Activated naive CD8-positive, alpha-beta T cell treated with anti-CD3 and anti-CD28 coated beads, Interleukin-2, amount 10 ng/mL, durations not matched to agents 7 days and 5 days (primary cell): ENCODE results near the gene PRKN. TPM values are rescaled to one million over a fixed set of nuclear protein-coding genes. Genes with fewer than 3 reads are reported as not detected.

Experiments
- ATAC-seq: fragments of 150-1000 bp; cut with Tn5 transposase; one replicate; pipeline ENCODE4 v1.10.0; 2021; ENCODE audit warnings: low read depth, moderate library complexity
- POLR2A ChIA-PET: fragments of 350-600 bp; sonication (Branson Sonifier 250); formaldehyde crosslinking; loops from one replicate; lab custom pipeline; 2021; ENCODE audit warnings: antibody characterized with exemption; lab: Charles Lee
- DNase-seq: peaks from one replicate; pipeline ENCODE4 v3.0.0; 2021
- H3K27ac Mint-ChIP-seq: one replicate; pipeline ENCODE4 v1.8.0; 2022; ENCODE audit warnings: mild to moderate bottlenecking, mixed read lengths
- H3K27me3 Mint-ChIP-seq: one replicate; pipeline ENCODE4 v1.8.0; 2022; ENCODE audit warnings: mild to moderate bottlenecking, moderate library complexity, mixed read lengths
- H3K36me3 Mint-ChIP-seq: one replicate; pipeline ENCODE4 v1.8.0; 2021; ENCODE audit warnings: mild to moderate bottlenecking, mixed read lengths
- H3K4me1 Mint-ChIP-seq: one replicate; pipeline ENCODE4 v1.8.0; 2021; ENCODE audit warnings: mixed read lengths
- H3K4me3 Mint-ChIP-seq: one replicate; pipeline ENCODE4 v1.8.0; 2022; ENCODE audit warnings: mild to moderate bottlenecking, moderate library complexity, mixed read lengths
- H3K9me3 Mint-ChIP-seq: one replicate; pipeline ENCODE4 v1.8.0; 2021; ENCODE audit warnings: mixed read lengths
- total RNA-seq, 2 experiments: library from RNA; stranded (reverse); gene quantifications; one replicate each; pipeline ENCODE4 v1.2.3, GENCODE V29; 2021

Gene PRKN
- total RNA-seq, 2 experiments from 2014 or later = 1.00 to 1.5 TPM

- Mint-ChIP-seq H3K36me3 (no peaks in the 10 kb centered on the region), H3K4me3 (no peak overlapping the region), H3K4me1 (no peaks in the 10 kb centered on the region), H3K9me3 (no peaks in the 10 kb centered on the region), H3K27ac (no peak overlapping the region), H3K27me3 (no peaks in the 10 kb centered on the region)
- POLR2A ChIA-PET = no interaction called here
- ATAC-seq = no peak
- DNase-seq = no peak
These were observed 779.1 kb downstream of the PRKN start for GRCh38 chr6:161948462-161948861.

GRCh38 chr6:161947371-161947770 lies 780.2 kb downstream of the PRKN start:
- POLR2A ChIA-PET = no interaction called here
- Mint-ChIP-seq H3K36me3 (no peaks in the 10 kb centered on the region), H3K4me1 (no peaks in the 10 kb centered on the region), H3K4me3 (no peak overlapping the region), H3K9me3 (no peaks in the 10 kb centered on the region), H3K27me3 (no peaks in the 10 kb centered on the region), H3K27ac (no peak overlapping the region)
- ATAC-seq (no peak), DNase-seq (no peak)

- Mint-ChIP-seq H3K27ac (no peak overlapping the region), H3K9me3 (no peaks in the 10 kb centered on the region), H3K36me3 (no peaks in the 10 kb centered on the region), H3K4me1 (no peaks in the 10 kb centered on the region), H3K27me3 (no peaks in the 10 kb centered on the region), H3K4me3 (no peak overlapping the region)
- ATAC-seq = no peak
- no peak for DNase-seq
- POLR2A ChIA-PET = no interaction called here
These were observed 781.1 kb downstream of the PRKN start for GRCh38 chr6:161946461-161946860.

GRCh38 chr6:161943561-161943960 lies 784.0 kb downstream of the PRKN start:
- Mint-ChIP-seq H3K36me3 (no peaks in the 10 kb centered on the region), H3K4me1 (no peaks in the 10 kb centered on the region), H3K9me3 (peaks cover 2% of the 10 kb centered on the region), H3K4me3 (no peak overlapping the region), H3K27me3 (no peaks in the 10 kb centered on the region), H3K27ac (no peak overlapping the region)
- POLR2A ChIA-PET = no interaction called here
- ATAC-seq (no peak), DNase-seq (no peak)

- POLR2A ChIA-PET = no interaction called here
- no peaks in the 10 kb centered on the region for H3K4me1 Mint-ChIP-seq
These were observed 786.0 kb downstream of the PRKN start for GRCh38 chr6:161941565-161941964.

GRCh38 chr6:161940519-161940918 lies 787.0 kb downstream of the PRKN start:
- no peak for DNase-seq
- H3K27me3 Mint-ChIP-seq = no peaks in the 10 kb centered on the region
- H3K27ac Mint-ChIP-seq = no peak overlapping the region
- H3K36me3 Mint-ChIP-seq = no peaks in the 10 kb centered on the region
- POLR2A ChIA-PET = no interaction called here
- peaks cover 2% of the 10 kb centered on the region for H3K9me3 Mint-ChIP-seq
- no peak for ATAC-seq
- H3K4me3 Mint-ChIP-seq = no peak overlapping the region
- no peaks in the 10 kb centered on the region for H3K4me1 Mint-ChIP-seq

More at GRCh38 chr6:161941565-161941964, 786.0 kb downstream of the PRKN start:
- no peak overlapping the region for H3K27ac Mint-ChIP-seq
- no peak overlapping the region for H3K4me3 Mint-ChIP-seq
- H3K9me3 Mint-ChIP-seq = peaks cover 2% of the 10 kb centered on the region
- DNase-seq = no peak
- no peaks in the 10 kb centered on the region for H3K36me3 Mint-ChIP-seq
- no peak for ATAC-seq
- no peaks in the 10 kb centered on the region for H3K27me3 Mint-ChIP-seq

- no peaks in the 10 kb centered on the region for H3K4me1 Mint-ChIP-seq
- no peaks in the 10 kb centered on the region for H3K36me3 Mint-ChIP-seq
- H3K27me3 Mint-ChIP-seq = no peaks in the 10 kb centered on the region
- no peak for DNase-seq
- no peaks in the 10 kb centered on the region for H3K9me3 Mint-ChIP-seq
- no peak for ATAC-seq
- no peak overlapping the region for H3K4me3 Mint-ChIP-seq
- POLR2A ChIA-PET = no interaction called here
- H3K27ac Mint-ChIP-seq = no peak overlapping the region
These were observed 801.2 kb downstream of the PRKN start for GRCh38 chr6:161926324-161926723.

- Mint-ChIP-seq H3K27ac (no peak overlapping the region), H3K9me3 (no peaks in the 10 kb centered on the region), H3K4me1 (no peaks in the 10 kb centered on the region), H3K4me3 (no peak overlapping the region), H3K36me3 (no peaks in the 10 kb centered on the region), H3K27me3 (no peaks in the 10 kb centered on the region)
- no peak for DNase-seq
- POLR2A ChIA-PET = no interaction called here
- no peak for ATAC-seq
These were observed 803.0 kb downstream of the PRKN start for GRCh38 chr6:161924516-161925116.

- peak; percentile 28 for DNase-seq
- Mint-ChIP-seq H3K27me3 (no peaks in the 10 kb centered on the region), H3K4me1 (no peaks in the 10 kb centered on the region), H3K36me3 (no peaks in the 10 kb centered on the region), H3K27ac (no peak overlapping the region), H3K4me3 (no peak overlapping the region), H3K9me3 (no peaks in the 10 kb centered on the region)
- POLR2A ChIA-PET = no interaction called here
- no peak for ATAC-seq
These were observed 804.9 kb downstream of the PRKN start for GRCh38 chr6:161922631-161923119.

- POLR2A ChIA-PET = no interaction called here
- ATAC-seq (no peak), DNase-seq (no peak)
- Mint-ChIP-seq H3K27me3 (no peaks in the 10 kb centered on the region), H3K4me1 (no peaks in the 10 kb centered on the region), H3K4me3 (no peak overlapping the region), H3K9me3 (no peaks in the 10 kb centered on the region), H3K36me3 (no peaks in the 10 kb centered on the region), H3K27ac (no peak overlapping the region)
These were observed 805.8 kb downstream of the PRKN start for GRCh38 chr6:161921602-161922395.

- no peaks in the 10 kb centered on the region for H3K9me3 Mint-ChIP-seq
- DNase-seq = no peak
- POLR2A ChIA-PET = no interaction called here
- no peaks in the 10 kb centered on the region for H3K36me3 Mint-ChIP-seq
- no peaks in the 10 kb centered on the region for H3K27me3 Mint-ChIP-seq
- no peak overlapping the region for H3K4me3 Mint-ChIP-seq
- no peaks in the 10 kb centered on the region for H3K4me1 Mint-ChIP-seq
- ATAC-seq = no peak
- no peak overlapping the region for H3K27ac Mint-ChIP-seq
These were observed 807.9 kb downstream of the PRKN start for GRCh38 chr6:161919691-161920090.

- Mint-ChIP-seq H3K36me3 (no peaks in the 10 kb centered on the region), H3K9me3 (no peaks in the 10 kb centered on the region), H3K4me1 (no peaks in the 10 kb centered on the region), H3K27me3 (no peaks in the 10 kb centered on the region), H3K4me3 (no peak overlapping the region), H3K27ac (no peak overlapping the region)
- DNase-seq (no peak), ATAC-seq (no peak)
- POLR2A ChIA-PET = no interaction called here
These were observed 808.8 kb downstream of the PRKN start for GRCh38 chr6:161918628-161919205.

GRCh38 chr6:161918109-161918531 lies 809.4 kb downstream of the PRKN start:
- no peaks in the 10 kb centered on the region for H3K36me3 Mint-ChIP-seq
- POLR2A ChIA-PET = no interaction called here
- no peaks in the 10 kb centered on the region for H3K9me3 Mint-ChIP-seq
- H3K4me3 Mint-ChIP-seq = no peak overlapping the region
- no peaks in the 10 kb centered on the region for H3K4me1 Mint-ChIP-seq
- no peak for DNase-seq
- ATAC-seq = no peak
- no peak overlapping the region for H3K27ac Mint-ChIP-seq
- no peaks in the 10 kb centered on the region for H3K27me3 Mint-ChIP-seq

GRCh38 chr6:161917645-161918044 lies 809.9 kb downstream of the PRKN start:
- H3K27me3 Mint-ChIP-seq = no peaks in the 10 kb centered on the region
- no peaks in the 10 kb centered on the region for H3K9me3 Mint-ChIP-seq
- POLR2A ChIA-PET = no interaction called here
- ATAC-seq = no peak
- no peaks in the 10 kb centered on the region for H3K4me1 Mint-ChIP-seq
- DNase-seq = no peak
- H3K27ac Mint-ChIP-seq = no peak overlapping the region
- no peaks in the 10 kb centered on the region for H3K36me3 Mint-ChIP-seq
- no peak overlapping the region for H3K4me3 Mint-ChIP-seq
